Upper lobe of left lung (tissue), 4 donors: ENCODE results near the gene NEK4.

Experiments
- POLR2A ChIP-seq, 4 donors: fragments of 450-650 bp; IDR thresholded peaks; one replicate each; pipeline ENCODE4 v1.5.1; 2016 to 2017; ENCODE audit warnings: antibody characterized with exemption in 4 of 4, mild to moderate bottlenecking in 2 of 4
- POLR2AphosphoS5 ChIP-seq, 2 donors: sonication (generic); formaldehyde crosslinking; IDR thresholded peaks; one replicate each; pipeline ENCODE4 v1.5.1; 2017; ENCODE audit warnings: antibody characterized with exemption in 2 of 2
- TF ChIP-seq, protein P1 (sequence below), 6 experiments: fragments of 450-650 bp in 4 of 6; fragments of 200-600 bp in 2 of 6; sonication (generic) in 2 of 6; IDR thresholded peaks; one replicate each; pipeline ENCODE4 v1.5.1; 2016 to 2019; ENCODE audit warnings: antibody characterized with exemption in 6 of 6

DNA sequence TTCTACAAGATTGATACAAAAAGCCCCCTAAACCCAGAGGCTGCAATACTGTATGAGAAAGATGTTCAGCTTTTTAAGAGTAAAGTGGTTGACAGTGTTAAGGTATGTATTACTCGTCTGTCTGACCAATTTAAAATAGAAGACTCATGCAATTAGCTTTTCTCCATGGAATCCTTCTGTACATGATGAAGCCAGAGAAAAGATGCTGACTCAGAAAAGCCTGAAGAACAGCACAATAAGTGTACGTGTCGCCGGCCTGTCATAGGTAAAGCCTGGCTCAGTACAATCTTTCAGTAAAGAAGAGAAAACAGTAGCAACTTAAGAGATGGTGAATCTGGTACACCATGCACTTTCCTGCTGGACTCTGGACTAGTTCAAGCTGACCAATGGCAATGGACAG, 16.4 kb downstream of the NEK4 start:
- no peak for TF ChIP-seq POLR2AphosphoS5 (IDR thresholded peaks at IDR 0.05)
- TF ChIP-seq POLR2A (IDR thresholded peaks at IDR 0.05) = no peak
- TF ChIP-seq, protein P1, sequence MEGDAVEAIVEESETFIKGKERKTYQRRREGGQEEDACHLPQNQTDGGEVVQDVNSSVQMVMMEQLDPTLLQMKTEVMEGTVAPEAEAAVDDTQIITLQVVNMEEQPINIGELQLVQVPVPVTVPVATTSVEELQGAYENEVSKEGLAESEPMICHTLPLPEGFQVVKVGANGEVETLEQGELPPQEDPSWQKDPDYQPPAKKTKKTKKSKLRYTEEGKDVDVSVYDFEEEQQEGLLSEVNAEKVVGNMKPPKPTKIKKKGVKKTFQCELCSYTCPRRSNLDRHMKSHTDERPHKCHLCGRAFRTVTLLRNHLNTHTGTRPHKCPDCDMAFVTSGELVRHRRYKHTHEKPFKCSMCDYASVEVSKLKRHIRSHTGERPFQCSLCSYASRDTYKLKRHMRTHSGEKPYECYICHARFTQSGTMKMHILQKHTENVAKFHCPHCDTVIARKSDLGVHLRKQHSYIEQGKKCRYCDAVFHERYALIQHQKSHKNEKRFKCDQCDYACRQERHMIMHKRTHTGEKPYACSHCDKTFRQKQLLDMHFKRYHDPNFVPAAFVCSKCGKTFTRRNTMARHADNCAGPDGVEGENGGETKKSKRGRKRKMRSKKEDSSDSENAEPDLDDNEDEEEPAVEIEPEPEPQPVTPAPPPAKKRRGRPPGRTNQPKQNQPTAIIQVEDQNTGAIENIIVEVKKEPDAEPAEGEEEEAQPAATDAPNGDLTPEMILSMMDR (IDR thresholded peaks at IDR 0.05) = no peak
